H9 (cell line): ENCODE results near the gene ZNF366. TPM values are rescaled to one million over a fixed set of nuclear protein-coding genes. Genes with fewer than 3 reads are reported as not detected.

Experiments used
- DNase-seq: peaks from one replicate; pipeline ENCODE4 v3.0.0-alpha.2; 2017
- H2AFZ ChIP-seq: one replicate; pipeline ENCODE4 v1.6.1; 2013; ENCODE audit warnings: mild to moderate bottlenecking, low read length, control low read depth, moderate library complexity
- H2AK5ac ChIP-seq: 2 replicates; pipeline ENCODE4 v1.6.1; 2013; ENCODE audit warnings: low read length, control low read depth, mixed read lengths; ENCODE audit not compliant: insufficient read length
- H2BK120ac ChIP-seq: one replicate; pipeline ENCODE4 v1.6.1; 2013; ENCODE audit warnings: low read depth, mild to moderate bottlenecking, low read length, control low read depth, inconsistent platforms; ENCODE audit not compliant: poor library complexity, severe bottlenecking
- H2BK12ac ChIP-seq: 2 replicates; pipeline ENCODE4 v1.6.1; 2013; ENCODE audit warnings: low read length, control low read depth, mixed read lengths, low read depth; ENCODE audit not compliant: insufficient read length
- H2BK15ac ChIP-seq: 2 replicates; pipeline ENCODE4 v1.6.1; 2013; ENCODE audit warnings: low read depth, low read length, control low read depth
- H2BK20ac ChIP-seq: one replicate; pipeline ENCODE4 v1.6.1; 2013; ENCODE audit warnings: low read depth, mild to moderate bottlenecking, low read length, control low read depth, inconsistent platforms; ENCODE audit not compliant: poor library complexity, severe bottlenecking
- H2BK5ac ChIP-seq: 2 replicates; pipeline ENCODE4 v1.6.1; 2013; ENCODE audit warnings: low read length, control low read depth, mixed read lengths; ENCODE audit not compliant: insufficient read length
- H3K14ac ChIP-seq: 2 replicates; pipeline ENCODE4 v1.6.1; 2013; ENCODE audit warnings: low read length, control low read depth; ENCODE audit not compliant: insufficient read depth
- H3K18ac ChIP-seq: 2 replicates; pipeline ENCODE4 v1.6.1; 2013; ENCODE audit warnings: low read depth, mild to moderate bottlenecking, mixed read lengths, low read length, control low read depth; ENCODE audit not compliant: insufficient read length
- H3K23ac ChIP-seq: 2 replicates; pipeline ENCODE4 v1.6.1; 2013; ENCODE audit warnings: low read length, control low read depth, mixed read lengths, low read depth; ENCODE audit not compliant: insufficient read length
- H3K23me2 ChIP-seq: 2 replicates; pipeline ENCODE4 v1.6.1; 2013; ENCODE audit warnings: low read depth, mild to moderate bottlenecking, mixed read lengths, low read length, control low read depth; ENCODE audit not compliant: insufficient read length, poor library complexity, severe bottlenecking
- H3K27ac ChIP-seq: 2 replicates; pipeline ENCODE4 v1.5.1; 2013; ENCODE audit warnings: low read length, control low read depth, mixed read lengths, low read depth; ENCODE audit not compliant: insufficient read length
- H3K27me3 ChIP-seq: 2 replicates; pipeline ENCODE4 v1.6.1; 2013; ENCODE audit warnings: low read length, control low read depth, inconsistent platforms; ENCODE audit not compliant: insufficient read depth
- H3K4ac ChIP-seq: 2 replicates; pipeline ENCODE4 v1.6.1; 2013; ENCODE audit warnings: low read depth, mild to moderate bottlenecking, control low read depth, inconsistent platforms, low read length, moderate library complexity
- H3K4me1 ChIP-seq: 2 replicates; pipeline ENCODE4 v1.6.1; 2013; ENCODE audit warnings: low read length, control low read depth, inconsistent platforms; ENCODE audit not compliant: insufficient read depth
- H3K4me2 ChIP-seq: 2 replicates; pipeline ENCODE4 v1.6.1; 2013; ENCODE audit warnings: low read length, control low read depth, mixed read lengths; ENCODE audit not compliant: insufficient read length, insufficient read depth
- H3K56ac ChIP-seq: 2 replicates; pipeline ENCODE4 v1.6.1; 2013; ENCODE audit warnings: low read depth, mild to moderate bottlenecking, mixed read lengths, low read length, control low read depth; ENCODE audit not compliant: insufficient read length
- H3K79me1 ChIP-seq: 2 replicates; pipeline ENCODE4 v1.6.1; 2013; ENCODE audit warnings: low read depth, mild to moderate bottlenecking, moderate library complexity, low read length, control low read depth, inconsistent platforms; ENCODE audit not compliant: insufficient read depth, poor library complexity, severe bottlenecking
- H3K79me2 ChIP-seq: 2 replicates; pipeline ENCODE4 v1.6.1; 2013; ENCODE audit warnings: low read length, control low read depth, inconsistent platforms; ENCODE audit not compliant: insufficient read depth
- H3K9ac ChIP-seq: 2 replicates; pipeline ENCODE4 v1.6.1; 2013; ENCODE audit warnings: low read length, control low read depth, mixed read lengths; ENCODE audit not compliant: insufficient read length; ENCODE audit errors: extremely low read depth
- H3K9me3 ChIP-seq: one replicate; pipeline ENCODE4 v1.6.1; 2013; ENCODE audit warnings: low read depth, low read length, inconsistent platforms; ENCODE audit not compliant: control insufficient read depth
- H3T11ph ChIP-seq: one replicate; pipeline ENCODE4 v1.6.1; 2013; ENCODE audit warnings: mild to moderate bottlenecking, low read length, control low read depth, inconsistent platforms
- H4K20me1 ChIP-seq: one replicate; pipeline ENCODE4 v1.6.1; 2013; ENCODE audit not compliant: control insufficient read depth, insufficient read length, insufficient read depth
- H4K5ac ChIP-seq: 2 replicates; pipeline ENCODE4 v1.6.1; 2013; ENCODE audit warnings: low read depth, mild to moderate bottlenecking, mixed read lengths, low read length, control low read depth; ENCODE audit not compliant: insufficient read length
- H4K8ac ChIP-seq: replicated peaks from 2 replicates; pipeline ENCODE4 v1.6.1; 2013; ENCODE audit warnings: low read length, control low read depth, mixed read lengths, low read depth; ENCODE audit not compliant: insufficient read length
- H4K91ac ChIP-seq: 2 replicates; pipeline ENCODE4 v1.6.1; 2013; ENCODE audit warnings: low read depth, mild to moderate bottlenecking, moderate library complexity, mixed read lengths, low read length, control low read depth; ENCODE audit not compliant: insufficient read length
- H3K27ac Mint-ChIP-seq, 3 experiments: 2 replicates in 2 of 3; 3 replicates in 1 of 3; pipeline ENCODE4 v1.8.0; 2020 to 2021; ENCODE audit warnings: mixed read lengths in 3 of 3, mild to moderate bottlenecking in 1 of 3, moderate library complexity in 1 of 3
- H3K27me3 Mint-ChIP-seq: 2 replicates; pipeline ENCODE4 v1.8.0; 2021; ENCODE audit warnings: low read depth, mild to moderate bottlenecking, moderate library complexity, mixed read lengths
- H3K36me3 Mint-ChIP-seq, 3 experiments: 2 replicates in 2 of 3; 3 replicates in 1 of 3; pipeline ENCODE4 v1.8.0; 2020 to 2021; ENCODE audit warnings: low read depth in 3 of 3, mixed read lengths in 3 of 3; ENCODE audit not compliant: insufficient read depth in 1 of 3
- H3K4me1 Mint-ChIP-seq, 2 experiments: 2 replicates each; pipeline ENCODE4 v1.8.0; 2020; ENCODE audit warnings: mixed read lengths in 2 of 2
- H3K4me3 Mint-ChIP-seq, 2 experiments: 2 replicates in 1 of 2; 3 replicates in 1 of 2; pipeline ENCODE4 v1.8.0; 2020 to 2021; ENCODE audit warnings: mild to moderate bottlenecking in 2 of 2, mixed read lengths in 2 of 2, moderate library complexity in 1 of 2
- H3K9me3 Mint-ChIP-seq, 2 experiments: 2 replicates in 1 of 2; 3 replicates in 1 of 2; pipeline ENCODE4 v1.8.0; 2020; ENCODE audit warnings: mild to moderate bottlenecking in 2 of 2, mixed read lengths in 2 of 2, moderate library complexity in 1 of 2
- WGBS: extraction: QIAGEN DNeasy Blood & Tissue Kit; methylation state at CpG from one replicate; pipeline ENCODE4 v1.1.7; 2013; ENCODE audit warnings: missing lambda C conversion rate, low lambda C conversion rate, mixed read lengths; ENCODE audit not compliant: insufficient read length; ENCODE audit errors: extremely low coverage; 5-methylcytosine and 5-hydroxymethylcytosine counted together
- total RNA-seq: library from RNA; stranded (reverse); gene quantifications from 2 replicates; pipeline ENCODE4 v1.2.1, GENCODE V29; 2021
- TF ChIP-seq, protein P1 (sequence below): fragments of 200-600 bp; sonication (generic); conservative IDR thresholded peaks from 3 replicates; pipeline ENCODE4 v1.8.0; 2021; ENCODE audit warnings: antibody characterized with exemption, mild to moderate bottlenecking

Gene ZNF366
- total RNA-seq, 1 experiment from 2014 or later, result not detected

DNA sequence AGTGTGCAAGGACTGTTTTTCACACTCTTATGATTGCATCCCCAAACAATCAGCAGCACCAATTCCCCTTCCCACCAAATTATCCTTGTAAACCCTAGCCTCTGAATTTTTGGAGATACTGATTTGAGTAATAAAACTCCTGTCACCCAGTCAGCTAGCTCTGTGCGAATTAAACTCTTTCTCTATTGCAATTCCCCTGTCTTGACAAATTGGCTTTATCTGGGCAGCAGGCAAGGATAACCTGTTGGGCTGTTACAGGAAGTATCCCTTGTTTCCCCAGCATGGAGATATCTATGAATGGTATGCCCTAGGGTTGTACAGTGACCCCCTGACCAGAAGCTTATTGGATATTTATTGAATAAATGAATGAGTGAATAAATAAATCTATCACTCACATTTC is 106.3 kb downstream of the ZNF366 start:
- Histone ChIP-seq H4K91ac (no peak overlapping the region), H3K79me2 (no peaks in the 10 kb centered on the region), H4K8ac (no peak overlapping the region), H3K4me2 (no peak overlapping the region), H3K9me3 (no peaks in the 10 kb centered on the region), H4K20me1 (no peaks in the 10 kb centered on the region), H3K4ac (no peak overlapping the region), H3K23ac (no peak overlapping the region), H2AFZ (no peak overlapping the region), H3K56ac (no peak overlapping the region), H2BK120ac (no peak overlapping the region), H3K27me3 (no peaks in the 10 kb centered on the region), H3T11ph (no peak overlapping the region), H3K4me1 (no peaks in the 10 kb centered on the region), H2BK5ac (no peak overlapping the region), H2BK20ac (no peak overlapping the region), H3K14ac (no peak overlapping the region), H2BK12ac (no peak overlapping the region), H2AK5ac (no peak overlapping the region), H3K79me1 (no peaks in the 10 kb centered on the region), H3K9ac (no peak overlapping the region), H3K23me2 (no peaks in the 10 kb centered on the region), H2BK15ac (no peak overlapping the region), H3K18ac (no peak overlapping the region), H4K5ac (no peak overlapping the region), H3K27ac (no peak overlapping the region)
- Mint-ChIP-seq H3K9me3 (peaks cover 15 to 22% of the 10 kb centered on the region in 2 experiments), H3K36me3 (peaks cover 7 to 18% (median 9%) of the 10 kb centered on the region in 3 experiments; a peak in 6 of 7 replicates), H3K27ac (no peak overlapping the region), H3K4me3 (no peak overlapping the region), H3K4me1 (peaks cover 22 to 26% of the 10 kb centered on the region in 2 experiments), H3K27me3 (no peaks in the 10 kb centered on the region; the same call in 1 of the 2 replicates)
- TF ChIP-seq, protein P1, sequence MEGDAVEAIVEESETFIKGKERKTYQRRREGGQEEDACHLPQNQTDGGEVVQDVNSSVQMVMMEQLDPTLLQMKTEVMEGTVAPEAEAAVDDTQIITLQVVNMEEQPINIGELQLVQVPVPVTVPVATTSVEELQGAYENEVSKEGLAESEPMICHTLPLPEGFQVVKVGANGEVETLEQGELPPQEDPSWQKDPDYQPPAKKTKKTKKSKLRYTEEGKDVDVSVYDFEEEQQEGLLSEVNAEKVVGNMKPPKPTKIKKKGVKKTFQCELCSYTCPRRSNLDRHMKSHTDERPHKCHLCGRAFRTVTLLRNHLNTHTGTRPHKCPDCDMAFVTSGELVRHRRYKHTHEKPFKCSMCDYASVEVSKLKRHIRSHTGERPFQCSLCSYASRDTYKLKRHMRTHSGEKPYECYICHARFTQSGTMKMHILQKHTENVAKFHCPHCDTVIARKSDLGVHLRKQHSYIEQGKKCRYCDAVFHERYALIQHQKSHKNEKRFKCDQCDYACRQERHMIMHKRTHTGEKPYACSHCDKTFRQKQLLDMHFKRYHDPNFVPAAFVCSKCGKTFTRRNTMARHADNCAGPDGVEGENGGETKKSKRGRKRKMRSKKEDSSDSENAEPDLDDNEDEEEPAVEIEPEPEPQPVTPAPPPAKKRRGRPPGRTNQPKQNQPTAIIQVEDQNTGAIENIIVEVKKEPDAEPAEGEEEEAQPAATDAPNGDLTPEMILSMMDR, result no peak
- no CpG with 5 or more reads among the region's 1 CpG for WGBS
- DNase-seq, result no peak
